Testis (tissue), 2 donors: ENCODE data around the gene MANF.

ENCODE experiments used
- CTCF ChIP-seq, 3 experiments: fragments of 450-650 bp in 2 of 3; fragments of 200-600 bp in 1 of 3; sonication (generic) in 1 of 3; IDR thresholded peaks; one replicate each; pipeline ENCODE4 v1.5.1; 2016 to 2019; ENCODE audit warnings: antibody characterized with exemption in 3 of 3, mild to moderate bottlenecking in 2 of 3, moderate library complexity in 1 of 3
- POLR2A ChIP-seq: fragments of 450-650 bp; IDR thresholded peaks from one replicate; pipeline ENCODE4 v1.6.1; 2017; ENCODE audit warnings: antibody characterized with exemption, mild to moderate bottlenecking, moderate library complexity

- no peak for TF ChIP-seq CTCF (IDR thresholded peaks at IDR 0.05)
- TF ChIP-seq POLR2A = no peak
These were observed 24.3 kb upstream of the MANF start for GRCh38 chr3:51360806-51361205.
